Osteoblast (primary cell): Measurements from ENCODE around the gene ZFYVE9. TPM values are rescaled to one million over a fixed set of nuclear protein-coding genes. Genes with fewer than 3 reads are reported as not detected.
"Not testable (repeated sequence)": the region's sequence is repeated elsewhere in the genome, so short reads cannot be mapped to it uniquely, and the experiment has no call there.

Experiments
- DNase-seq: peaks from one replicate; pipeline ENCODE4 v3.0.0; 2011; ENCODE audit warnings: low spot score, mixed read lengths; ENCODE audit not compliant: insufficient read length; ENCODE audit errors: missing footprints
- H2AFZ ChIP-seq: 2 replicates; pipeline ENCODE4 v1.6.0; 2011; ENCODE audit warnings: mild to moderate bottlenecking, low read length
- H3K27ac ChIP-seq: 2 replicates; pipeline ENCODE4 v1.5.1; 2011; ENCODE audit warnings: mild to moderate bottlenecking, low read depth, low read length, moderate library complexity
- H3K27me3 ChIP-seq: 2 replicates; pipeline ENCODE4 v1.6.0; 2012; ENCODE audit warnings: mild to moderate bottlenecking, control low read depth, inconsistent platforms, low read length, moderate library complexity; ENCODE audit not compliant: insufficient read depth
- H3K36me3 ChIP-seq: 2 replicates; pipeline ENCODE4 v1.5.1; 2011; ENCODE audit warnings: mild to moderate bottlenecking, low read length, control low read depth, moderate library complexity; ENCODE audit not compliant: insufficient read depth
- H3K4me1 ChIP-seq: 2 replicates; pipeline ENCODE4 v1.5.1; 2011; ENCODE audit warnings: mild to moderate bottlenecking, low read length, control low read depth, moderate library complexity; ENCODE audit not compliant: insufficient read depth
- H3K4me2 ChIP-seq: 2 replicates; pipeline ENCODE4 v1.6.0; 2011; ENCODE audit warnings: mild to moderate bottlenecking, low read length; ENCODE audit not compliant: insufficient read depth
- H3K4me3 ChIP-seq: fragments of 200-600 bp; sonication (generic); 3 replicates; pipeline ENCODE4 v1.5.1; 2012; ENCODE audit warnings: mild to moderate bottlenecking, low read length, inconsistent platforms; ENCODE audit not compliant: insufficient read depth
- H3K79me2 ChIP-seq: 2 replicates; pipeline ENCODE4 v1.6.0; 2012; ENCODE audit warnings: mild to moderate bottlenecking, low read length, control low read depth, inconsistent platforms; ENCODE audit not compliant: insufficient read depth
- H3K9me3 ChIP-seq: 2 replicates; pipeline ENCODE4 v1.5.1; 2011; ENCODE audit warnings: low read depth, low read length, control low read depth
- H4K20me1 ChIP-seq: 2 replicates; pipeline ENCODE4 v1.6.0; 2012; ENCODE audit warnings: mild to moderate bottlenecking, low read length, control low read depth; ENCODE audit not compliant: insufficient read depth
- CTCF ChIP-seq: IDR thresholded peaks from 2 replicates; pipeline ENCODE4 v1.5.1; 2011; ENCODE audit warnings: mild to moderate bottlenecking, low read depth, low read length, moderate library complexity; ENCODE audit errors: extremely low read depth
- total RNA-seq: library from RNA; depleted of rRNA; stranded (reverse); fragments of >200 nt; gene quantifications from 2 replicates; pipeline ENCODE4 v1.2.3, GENCODE V29; 2012

The ZFYVE9 gene
- total RNA-seq, 1 donor: 38.0 TPM

GRCh38 chr1:52179073-52179472 is 37.2 kb downstream of the ZFYVE9 start:
- TF ChIP-seq CTCF: no peak
- Histone ChIP-seq H3K9me3 (no peaks in the 10 kb centered on the region), H3K36me3 (no peaks in the 10 kb centered on the region), H3K27ac (no peak overlapping the region), H3K4me3 (no peak overlapping the region), H4K20me1 (no peaks in the 10 kb centered on the region), H3K4me1 (no peaks in the 10 kb centered on the region), H2AFZ (no peak overlapping the region), H3K27me3 (no peaks in the 10 kb centered on the region), H3K4me2 (no peak overlapping the region), H3K79me2 (no peaks in the 10 kb centered on the region)
- DNase-seq: no peak

DNA sequence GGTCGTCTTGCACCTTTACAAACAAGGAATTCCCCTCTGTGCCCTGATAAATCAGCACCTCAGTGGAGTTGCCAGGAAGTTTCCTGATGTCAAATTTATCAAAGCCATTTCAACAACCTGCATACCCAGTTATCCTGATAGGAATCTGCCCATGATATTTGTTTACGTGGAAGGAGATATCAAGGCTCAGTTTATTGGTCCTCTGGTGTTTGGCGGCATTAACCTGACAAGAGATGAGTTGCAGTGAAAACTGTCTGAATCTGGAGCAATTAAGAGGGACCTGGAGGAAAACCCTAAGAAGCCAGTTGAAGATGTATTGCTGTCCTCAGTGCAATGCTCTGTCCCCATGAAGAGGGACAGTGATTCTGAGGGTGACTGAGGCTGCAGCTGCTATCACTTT is 38.3 kb downstream of the ZFYVE9 start:
- Histone ChIP-seq H3K79me2 (no peaks in the 10 kb centered on the region), H3K27ac (no peak overlapping the region), H3K4me1 (no peaks in the 10 kb centered on the region), H3K27me3 (no peaks in the 10 kb centered on the region), H4K20me1 (no peaks in the 10 kb centered on the region), H3K36me3 (no peaks in the 10 kb centered on the region), H3K4me2 (no peak overlapping the region), H3K9me3 (no peaks in the 10 kb centered on the region), H2AFZ (no peak overlapping the region), H3K4me3 (no peak overlapping the region)
- DNase-seq: no peak
- no peak for TF ChIP-seq CTCF

DNA sequence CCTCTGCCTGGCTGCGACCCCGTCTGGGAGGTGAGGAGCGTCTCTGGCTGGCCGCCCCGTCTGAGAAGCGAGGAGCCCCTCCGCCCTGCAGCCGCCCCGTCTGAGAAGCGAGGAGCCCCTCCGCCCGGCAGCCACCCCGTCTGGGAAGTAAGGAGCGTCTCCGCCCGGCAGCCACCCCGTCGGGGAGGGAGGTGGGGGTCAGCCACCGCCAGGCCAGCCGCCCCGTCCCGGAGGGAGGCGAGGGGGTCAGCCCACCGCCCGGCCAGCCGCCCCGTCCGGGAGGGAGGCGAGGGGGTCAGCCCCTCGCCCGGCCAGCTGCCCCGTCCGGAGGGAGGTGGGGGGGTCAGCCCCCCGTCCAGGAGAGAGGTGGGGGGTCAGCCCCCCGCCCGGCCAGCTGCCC is 39.9 kb downstream of the ZFYVE9 start:
- H2AFZ ChIP-seq, H3K4me3 ChIP-seq, H3K9me3 ChIP-seq, H4K20me1 ChIP-seq, H3K27me3 ChIP-seq, H3K27ac ChIP-seq, H3K4me1 ChIP-seq, H3K4me2 ChIP-seq, DNase-seq, H3K79me2 ChIP-seq, H3K36me3 ChIP-seq: not testable (repeated sequence)

DNA sequence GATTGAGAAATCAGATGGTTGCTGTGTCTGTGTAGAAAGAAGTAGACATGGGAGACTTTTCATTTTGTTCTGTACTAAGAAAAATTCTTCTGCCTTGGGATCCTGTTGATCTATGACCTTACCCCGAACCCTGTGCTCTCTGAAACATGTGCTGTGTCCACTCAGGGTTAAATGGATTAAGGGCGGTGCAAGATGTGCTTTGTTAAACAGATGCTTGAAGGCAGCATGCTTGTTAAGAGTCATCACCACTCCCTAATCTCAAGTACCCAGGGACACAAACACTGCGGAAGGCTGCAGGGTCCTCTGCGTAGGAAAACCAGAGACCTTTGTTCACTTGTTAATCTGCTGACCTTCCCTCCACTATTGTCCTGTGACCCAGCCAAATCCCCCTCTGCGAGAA is 40.4 kb downstream of the ZFYVE9 start:
- H3K27me3 ChIP-seq, H3K4me3 ChIP-seq, H3K4me2 ChIP-seq, H3K27ac ChIP-seq, H3K9me3 ChIP-seq, H3K4me1 ChIP-seq, H2AFZ ChIP-seq, H3K36me3 ChIP-seq, H4K20me1 ChIP-seq, DNase-seq, H3K79me2 ChIP-seq: not testable (repeated sequence)

DNA sequence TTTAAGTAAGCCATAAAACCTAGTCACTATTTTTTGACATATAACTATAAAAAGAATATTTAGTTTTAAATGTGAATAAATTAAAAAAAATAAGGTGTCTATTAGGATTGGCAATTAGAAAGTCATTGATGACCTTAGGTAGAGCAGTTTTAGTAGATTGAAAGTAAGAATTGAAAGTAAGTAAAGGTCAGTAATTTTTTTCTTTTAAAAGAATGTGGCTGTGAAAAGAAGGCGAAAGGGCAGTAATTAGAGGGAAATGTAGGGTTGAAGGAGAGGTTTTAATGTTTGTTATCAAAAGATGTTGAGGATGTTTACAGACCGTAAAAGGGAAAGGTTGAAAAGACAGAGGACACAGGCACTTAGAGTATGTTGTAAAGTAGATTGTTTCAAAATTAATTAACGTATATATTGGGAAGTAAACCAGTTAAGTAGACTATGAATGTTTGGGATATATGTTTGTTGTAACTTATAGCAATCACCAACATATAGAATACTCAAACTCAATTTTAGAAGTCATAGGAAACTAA is 41.0 kb downstream of the ZFYVE9 start:
- TF ChIP-seq CTCF: no peak

More for the DNA sequence above, 41.0 kb downstream of the ZFYVE9 start:
- no peak overlapping the region for H2AFZ ChIP-seq
- no peaks in the 10 kb centered on the region for H3K79me2 ChIP-seq
- DNase-seq: peak; percentile 80
- no peak overlapping the region for H3K4me2 ChIP-seq
- no peaks in the 10 kb centered on the region for H4K20me1 ChIP-seq
- no peak overlapping the region for H3K4me3 ChIP-seq
- H3K27ac ChIP-seq: no peak overlapping the region
- H3K4me1 ChIP-seq: no peaks in the 10 kb centered on the region
- H3K9me3 ChIP-seq: no peaks in the 10 kb centered on the region
- no peaks in the 10 kb centered on the region for H3K27me3 ChIP-seq
- no peaks in the 10 kb centered on the region for H3K36me3 ChIP-seq
